ENCODE measurements around the gene SMYD3. TPM values are rescaled to one million over a fixed set of nuclear protein-coding genes. Genes with fewer than 3 reads are reported as not detected.

Gene SMYD3
- total RNA-seq, 4 donors from 2014 or later: 8.4 to 25.7 (median 14.4) TPM

- no peak for DNase-seq (ENCODE audit: low spot score in 2 of 2)
- no peak overlapping the region for H3K4me3 ChIP-seq (ENCODE audit: low read depth, poor library complexity, severe bottlenecking)
- intact Hi-C loops (cut with DNase I; ENCODE audit: low total_unique reads): no loop called here
- TF ChIP-seq, protein P1, sequence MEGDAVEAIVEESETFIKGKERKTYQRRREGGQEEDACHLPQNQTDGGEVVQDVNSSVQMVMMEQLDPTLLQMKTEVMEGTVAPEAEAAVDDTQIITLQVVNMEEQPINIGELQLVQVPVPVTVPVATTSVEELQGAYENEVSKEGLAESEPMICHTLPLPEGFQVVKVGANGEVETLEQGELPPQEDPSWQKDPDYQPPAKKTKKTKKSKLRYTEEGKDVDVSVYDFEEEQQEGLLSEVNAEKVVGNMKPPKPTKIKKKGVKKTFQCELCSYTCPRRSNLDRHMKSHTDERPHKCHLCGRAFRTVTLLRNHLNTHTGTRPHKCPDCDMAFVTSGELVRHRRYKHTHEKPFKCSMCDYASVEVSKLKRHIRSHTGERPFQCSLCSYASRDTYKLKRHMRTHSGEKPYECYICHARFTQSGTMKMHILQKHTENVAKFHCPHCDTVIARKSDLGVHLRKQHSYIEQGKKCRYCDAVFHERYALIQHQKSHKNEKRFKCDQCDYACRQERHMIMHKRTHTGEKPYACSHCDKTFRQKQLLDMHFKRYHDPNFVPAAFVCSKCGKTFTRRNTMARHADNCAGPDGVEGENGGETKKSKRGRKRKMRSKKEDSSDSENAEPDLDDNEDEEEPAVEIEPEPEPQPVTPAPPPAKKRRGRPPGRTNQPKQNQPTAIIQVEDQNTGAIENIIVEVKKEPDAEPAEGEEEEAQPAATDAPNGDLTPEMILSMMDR (IDR thresholded peaks at IDR 0.05): no peak
- no peak for TF ChIP-seq POLR2A (IDR thresholded peaks at IDR 0.05)
- WGBS, 2 donors: 68% methylated on average over 6 of the region's 6 CpGs
These were observed 706.0 kb downstream of the SMYD3 start for GRCh38 chr1:245800901-245801605.

DNA sequence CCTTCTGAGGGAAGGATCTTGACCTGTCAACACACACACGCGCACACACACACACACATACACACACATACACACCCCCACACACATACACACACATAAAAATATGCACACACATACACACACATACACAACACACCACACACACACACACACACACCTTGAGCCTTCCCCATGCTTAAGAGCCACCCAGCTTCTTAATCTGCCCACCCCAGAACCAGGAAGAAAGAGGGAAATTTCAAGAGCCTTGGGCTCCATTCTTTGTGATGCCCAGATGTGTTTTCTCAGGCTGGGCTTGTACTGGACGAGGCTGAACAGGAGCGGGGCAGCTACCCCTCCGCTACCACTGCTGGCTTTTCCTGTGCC is 708.7 kb downstream of the SMYD3 start:
- no peak overlapping the region for H3K4me3 ChIP-seq (ENCODE audit: low read depth, poor library complexity, severe bottlenecking)
- no peak for DNase-seq (ENCODE audit: low spot score in 2 of 2)
- TF ChIP-seq, protein P1 (IDR thresholded peaks at IDR 0.05): no peak
- no peak for TF ChIP-seq POLR2A (IDR thresholded peaks at IDR 0.05)
- WGBS, 2 donors: 58 to 63% methylated on average over 5 of the region's 5 CpGs
- intact Hi-C loops (cut with DNase I; ENCODE audit: low total_unique reads): no loop called here

DNA sequence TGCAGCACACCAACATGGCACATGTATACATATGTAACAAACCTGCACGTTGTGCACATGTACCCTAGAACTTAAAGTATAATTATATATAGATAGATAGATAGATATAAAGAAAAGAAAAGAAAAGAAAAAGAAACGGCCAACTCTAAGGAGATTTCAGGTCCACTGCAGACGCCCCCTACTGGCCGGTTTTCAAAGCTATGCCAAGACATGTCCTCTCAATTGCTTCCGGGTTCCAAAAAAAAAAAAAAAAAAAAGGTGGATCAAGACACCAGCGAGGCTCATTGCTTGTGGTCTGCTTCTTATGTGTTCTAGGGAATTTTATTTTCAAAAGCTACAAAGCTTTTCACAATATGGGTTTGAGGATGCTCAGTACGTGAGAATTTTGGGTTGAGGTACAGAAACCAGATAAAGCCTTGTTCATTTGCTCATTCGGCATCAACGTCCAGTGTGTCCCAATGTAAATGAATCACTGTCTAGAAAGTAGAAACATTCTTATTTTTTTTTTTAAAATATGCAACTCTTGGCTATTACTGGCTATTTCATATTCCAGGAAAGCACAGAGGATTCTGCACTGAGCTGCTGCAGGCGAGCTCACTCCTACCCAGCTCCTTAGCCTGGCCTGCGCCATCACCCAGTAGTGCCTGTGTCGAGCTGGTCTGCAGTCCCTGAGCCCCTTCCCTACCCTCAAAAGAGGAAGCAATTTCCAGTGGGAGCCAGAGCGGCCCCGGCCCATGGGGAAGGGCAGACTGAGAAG is 709.3 kb downstream of the SMYD3 start:
- intact Hi-C loops (cut with DNase I; ENCODE audit: low total_unique reads): no loop called here

GRCh38 chr1:245791410-245792312 is 715.4 kb downstream of the SMYD3 start:
- WGBS, 2 donors: 78 to 81% methylated on average over 10 of the region's 10 CpGs
- intact Hi-C loops (cut with DNase I; ENCODE audit: low total_unique reads): no loop called here
- TF ChIP-seq, protein P1 (IDR thresholded peaks at IDR 0.05): no peak
- no peak for TF ChIP-seq POLR2A (IDR thresholded peaks at IDR 0.05)
- no peak for DNase-seq (ENCODE audit: low spot score in 2 of 2)
- no peak overlapping the region for H3K4me3 ChIP-seq (ENCODE audit: low read depth, poor library complexity, severe bottlenecking)

More for the DNA sequence above, 709.3 kb downstream of the SMYD3 start:
- DNase-seq (ENCODE audit: low spot score in 2 of 2): no peak
- WGBS, 2 donors: 80 to 81% methylated on average over 14 of the region's 14 CpGs
- TF ChIP-seq, protein P1 (IDR thresholded peaks at IDR 0.05): no peak
- TF ChIP-seq POLR2A (IDR thresholded peaks at IDR 0.05): no peak
- no peak overlapping the region for H3K4me3 ChIP-seq (ENCODE audit: low read depth, poor library complexity, severe bottlenecking)

GRCh38 chr1:245790441-245790840 is 716.6 kb downstream of the SMYD3 start:
- H3K4me3 ChIP-seq (ENCODE audit: low read depth, poor library complexity, severe bottlenecking): no peak overlapping the region
- DNase-seq (ENCODE audit: low spot score in 2 of 2): no peak
- intact Hi-C loops (cut with DNase I; ENCODE audit: low total_unique reads): no loop called here
- 96 to 97% methylated on average over 2 of the region's 2 CpGs for WGBS, 2 donors
- TF ChIP-seq, protein P1 (IDR thresholded peaks at IDR 0.05): no peak
- no peak for TF ChIP-seq POLR2A (IDR thresholded peaks at IDR 0.05)
